HG03135 (cell line): ENCODE data around the gene LYL1.

Source experiments
- ATAC-seq: cut with Tn5 transposase; IDR thresholded peaks from one replicate; pipeline ENCODE4 v1.9.1; 2021; ENCODE audit warnings: mild to moderate bottlenecking, moderate library complexity; ENCODE audit not compliant: unreplicated experiment

LYL1 gene

DNA sequence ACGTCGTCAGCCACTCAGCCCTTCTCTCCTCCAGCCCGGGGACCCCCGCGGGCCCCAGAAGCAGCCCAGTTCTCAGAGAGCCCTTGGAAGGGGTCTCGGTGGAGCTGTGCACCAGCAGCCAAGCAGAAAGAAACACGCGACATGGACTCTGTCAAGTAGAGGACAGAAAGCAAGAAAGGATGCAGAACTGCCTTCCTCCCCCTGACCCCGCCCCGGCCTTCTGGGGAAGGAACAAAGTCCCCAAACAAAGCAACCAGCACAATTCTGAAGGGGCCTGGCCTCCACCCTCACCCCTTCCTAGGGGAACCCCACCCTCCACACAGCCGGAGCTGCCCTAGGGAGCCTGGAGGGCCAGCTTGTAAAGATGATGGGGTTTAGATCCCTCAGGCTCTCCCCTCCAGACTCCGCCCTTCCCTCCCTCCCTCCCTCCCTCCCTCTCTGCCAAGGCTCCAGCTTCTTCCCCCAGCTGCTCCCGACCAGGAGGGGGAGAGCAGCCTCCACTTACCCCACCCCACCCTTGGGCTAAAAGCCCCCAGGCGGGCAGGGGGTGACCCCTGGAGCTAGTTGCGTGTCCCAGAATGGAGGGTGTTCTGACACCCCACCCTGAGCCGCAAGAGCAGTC, 7.8 kb downstream of the LYL1 start:
- no peak for ATAC-seq

DNA sequence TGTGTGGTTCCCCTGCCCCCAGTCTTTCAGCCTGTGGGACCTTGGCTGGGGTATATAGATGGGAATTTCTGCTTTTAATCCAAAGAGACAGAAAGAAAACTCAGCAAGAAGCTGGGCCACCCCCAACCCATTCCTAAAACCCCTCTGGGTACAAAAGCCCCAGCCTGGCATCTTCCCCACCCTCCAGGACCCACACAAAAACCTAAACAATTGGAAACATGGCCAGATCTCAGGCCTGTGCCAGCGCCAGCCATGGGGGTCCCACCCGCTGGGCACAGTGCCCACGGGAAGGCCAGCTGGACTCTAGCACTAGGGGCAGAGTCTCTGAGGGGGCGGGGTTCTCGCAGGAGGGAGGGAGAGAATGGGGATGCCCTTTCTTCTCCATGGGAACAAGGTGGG, 8.6 kb downstream of the LYL1 start:
- ATAC-seq, result no peak

DNA sequence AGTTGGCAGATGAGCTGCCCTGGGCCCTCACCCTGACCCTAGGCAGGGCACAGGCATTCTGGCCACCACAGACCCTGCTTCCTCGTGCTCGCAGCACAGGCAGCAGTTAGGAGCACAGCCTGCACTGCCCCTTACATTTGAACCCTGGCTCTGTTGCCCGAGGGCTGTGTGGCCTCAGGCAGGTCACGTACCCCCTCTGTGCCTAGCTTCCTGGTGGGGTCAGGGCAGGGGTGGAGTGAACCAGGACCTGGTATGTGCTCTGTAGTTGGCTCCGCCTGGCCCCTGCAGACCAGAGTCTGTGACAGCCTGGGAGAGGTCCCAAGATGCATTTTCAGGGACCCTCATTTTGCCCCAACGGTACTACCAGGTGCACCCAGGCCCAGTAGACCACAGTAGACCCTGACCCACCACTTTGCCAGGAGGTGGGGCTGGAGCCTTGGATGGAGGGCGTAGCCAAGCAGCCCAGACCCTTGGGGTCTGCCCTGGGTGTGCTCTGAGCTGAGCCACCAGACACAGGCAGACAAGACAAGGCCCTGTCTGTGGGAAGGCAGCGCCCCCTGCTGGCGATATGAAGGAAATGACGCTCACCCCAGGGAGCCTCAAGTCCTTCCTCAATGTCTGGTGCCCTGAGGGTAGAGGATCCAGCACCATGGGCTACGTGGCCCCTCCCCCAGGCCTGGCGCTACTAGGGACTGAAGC, 9.1 kb downstream of the LYL1 start:
- ATAC-seq, result no peak

DNA sequence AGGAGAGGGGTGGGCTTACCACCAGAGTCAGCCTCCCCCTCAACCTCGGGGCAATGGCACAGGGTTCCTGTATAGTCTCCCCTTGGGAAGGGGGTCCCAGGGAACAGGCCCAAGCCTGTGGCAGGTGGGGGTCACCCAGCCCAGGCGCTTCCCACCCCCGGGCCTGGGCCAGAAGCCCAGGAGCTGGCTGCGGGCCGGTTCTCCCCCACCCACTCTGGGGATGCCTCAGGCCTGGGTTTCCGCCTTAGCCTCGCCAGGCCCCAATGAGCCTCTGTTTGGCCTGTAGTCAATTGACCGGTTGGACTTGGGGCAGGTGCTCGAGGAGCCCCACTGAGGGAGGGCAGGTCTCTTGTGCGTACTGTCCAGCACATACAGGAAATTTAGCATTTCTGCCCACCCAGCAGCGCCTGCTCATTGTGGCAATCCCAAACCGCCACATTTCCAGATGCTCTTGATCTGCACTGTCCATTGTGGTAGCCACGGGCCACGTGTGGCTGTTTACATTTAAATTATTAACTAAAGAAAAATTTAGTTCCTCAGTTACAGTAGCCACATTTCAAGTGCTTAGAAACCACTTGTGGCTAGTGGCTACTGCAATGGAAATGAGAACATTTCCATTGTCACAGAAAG, 9.9 kb downstream of the LYL1 start:
- ATAC-seq, result no peak

DNA sequence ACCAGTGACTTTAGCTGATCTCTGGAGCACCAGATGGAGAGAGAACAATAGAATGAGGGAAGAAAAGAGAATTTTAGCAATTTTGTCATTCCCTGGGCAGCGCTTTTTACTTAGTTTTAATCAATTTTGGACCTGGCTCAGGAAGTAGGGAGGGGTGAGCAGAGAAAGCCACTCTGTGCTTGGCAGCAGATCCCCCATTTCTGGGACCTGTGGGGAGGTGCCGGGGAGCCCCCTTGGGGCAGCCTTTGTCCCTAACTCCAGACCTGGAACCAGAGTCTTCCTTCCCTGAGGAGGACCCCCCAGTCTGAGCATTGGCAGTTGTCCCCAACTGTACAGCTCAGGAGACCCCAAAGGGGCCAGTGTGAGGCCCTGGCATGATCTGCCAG, 10.5 kb downstream of the LYL1 start:
- ATAC-seq, result no peak

DNA sequence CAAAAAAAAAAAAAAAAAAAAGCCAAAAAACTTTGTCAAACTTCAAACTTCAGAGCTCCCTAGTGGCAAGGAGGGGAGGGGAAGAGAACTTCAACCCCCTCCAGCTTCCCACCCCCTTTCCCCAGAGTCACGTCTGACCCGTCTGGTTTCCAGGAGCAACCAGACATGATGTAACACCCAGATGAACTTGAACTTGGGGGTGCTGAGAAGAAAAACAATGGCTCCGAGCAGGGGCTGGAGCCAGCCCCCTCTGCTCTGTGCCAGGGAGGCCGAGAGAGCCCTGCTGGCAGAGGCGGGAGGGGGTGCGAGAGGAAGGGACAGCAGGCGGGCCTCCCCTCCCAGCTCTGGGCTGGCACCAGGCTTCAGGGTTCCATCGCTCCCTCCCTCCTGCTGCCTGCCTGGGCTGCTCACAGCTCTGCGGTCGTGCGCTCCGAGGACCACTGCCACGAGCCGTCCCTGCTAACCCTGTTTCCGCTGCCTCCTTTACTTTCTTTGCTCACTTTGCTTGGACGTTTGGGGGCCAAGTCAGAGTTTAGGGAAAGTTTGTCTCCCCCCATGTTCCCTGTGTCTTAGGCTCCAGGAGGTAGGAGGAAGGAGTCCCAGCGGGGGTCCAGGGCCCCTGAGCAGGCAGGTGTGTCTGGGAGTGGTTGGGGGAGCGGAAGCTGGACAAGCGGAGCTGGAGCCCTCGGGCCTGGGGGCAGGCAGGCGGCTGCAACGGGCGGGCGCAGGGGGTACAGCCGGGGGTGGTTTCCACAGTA, 11.1 kb downstream of the LYL1 start:
- no peak for ATAC-seq

DNA sequence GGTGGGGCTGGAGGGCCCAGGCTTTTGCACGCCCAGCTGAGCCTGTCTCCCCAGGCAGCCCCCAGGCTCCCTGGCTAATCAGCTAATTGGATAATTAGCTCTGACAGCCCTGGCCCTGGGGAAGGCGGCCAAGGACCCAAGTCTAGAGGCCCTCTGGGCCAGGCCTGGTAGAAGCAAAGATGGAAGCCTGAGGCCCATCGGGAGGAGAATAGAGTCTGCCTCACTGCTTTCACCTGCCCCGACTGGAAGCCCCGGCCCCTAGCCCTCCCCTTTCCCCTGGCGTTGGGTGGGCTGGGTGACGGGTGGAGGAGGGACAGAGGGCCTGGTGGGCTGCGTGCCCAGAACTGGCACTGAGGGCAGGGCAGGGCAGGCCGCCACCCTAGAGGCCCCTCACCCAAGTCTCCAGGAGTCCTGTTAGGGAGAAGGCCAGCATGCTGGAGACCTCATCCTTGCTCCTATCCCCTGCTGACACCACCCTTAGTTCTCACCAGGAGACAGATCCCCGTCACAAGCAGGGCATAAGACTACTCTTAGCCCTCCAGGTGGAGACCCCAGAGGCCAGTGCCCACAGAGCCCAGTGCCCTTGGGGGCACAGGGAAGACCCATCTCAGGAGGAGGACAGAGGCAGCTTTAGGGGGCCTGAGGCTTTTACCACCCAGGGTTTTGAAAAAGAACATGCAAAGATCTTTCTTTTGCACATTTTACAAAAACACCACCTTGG, 12.0 kb downstream of the LYL1 start:
- ATAC-seq, result no peak

DNA sequence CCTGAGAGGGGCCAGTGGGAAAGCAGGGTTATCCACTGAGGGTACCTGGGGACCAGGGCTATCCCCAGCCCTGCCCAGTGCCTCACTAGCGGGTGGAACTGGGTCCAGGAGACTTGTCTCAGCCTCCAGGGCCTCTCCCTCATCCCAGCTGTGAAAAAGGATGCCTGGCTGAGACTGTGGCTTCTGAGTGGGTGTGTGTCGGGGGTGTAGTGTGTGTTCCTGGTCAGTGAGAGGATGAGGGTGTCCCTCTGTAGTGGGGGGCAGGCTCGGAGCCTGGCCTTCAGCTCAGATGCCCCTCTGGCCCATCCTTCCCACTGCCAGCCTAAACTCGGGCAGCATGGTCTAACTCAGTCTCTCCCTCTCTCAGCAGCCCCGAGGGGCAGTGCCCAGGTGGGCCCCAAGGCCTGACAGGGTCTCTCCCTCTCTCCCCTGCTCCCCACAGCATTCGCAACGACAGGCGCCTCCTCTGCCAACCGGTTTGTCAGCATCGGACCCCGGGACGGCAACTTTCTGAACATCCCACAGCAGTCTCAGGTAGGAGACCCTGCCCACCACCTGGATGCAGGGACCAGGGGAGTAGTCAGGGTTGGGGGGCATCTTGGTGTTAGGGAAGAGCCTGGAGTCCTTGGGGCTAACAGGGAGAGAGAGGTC, 12.7 kb downstream of the LYL1 start:
- ATAC-seq, result no peak

DNA sequence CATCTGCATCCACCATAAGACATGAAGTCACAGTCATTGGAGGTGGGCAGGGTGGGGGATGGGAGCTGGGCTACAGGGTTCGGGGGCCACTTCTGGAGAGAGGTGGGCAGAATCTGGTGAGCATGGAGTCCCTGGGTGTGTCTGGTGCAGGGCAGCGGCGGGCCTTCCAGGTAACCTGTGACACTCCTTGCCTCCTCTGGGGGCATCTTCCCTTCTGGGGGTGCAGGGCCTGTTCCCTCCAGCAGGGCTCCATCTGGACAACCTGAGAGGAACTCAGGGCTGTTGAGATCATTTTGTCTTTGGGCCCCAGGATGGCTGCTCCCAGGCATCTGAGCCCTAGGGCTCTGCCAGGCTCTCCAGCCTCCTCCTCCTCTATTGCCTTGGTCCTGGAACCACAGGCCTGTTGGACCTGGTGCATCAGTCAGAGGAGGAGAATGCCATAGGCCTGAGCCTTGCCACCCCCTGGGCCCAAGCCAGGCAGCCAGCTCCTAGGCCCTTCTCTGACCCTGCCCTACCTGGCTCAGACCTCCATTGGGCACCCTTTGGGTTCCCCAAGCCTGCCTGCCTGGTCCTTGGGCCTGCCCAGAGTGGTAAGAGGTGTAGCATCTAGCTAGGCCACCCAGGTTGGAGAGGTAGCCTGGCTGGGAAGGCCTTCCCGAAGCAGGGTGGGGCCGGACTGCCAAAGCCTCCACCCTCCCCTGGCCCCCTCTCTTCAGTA, 13.4 kb downstream of the LYL1 start:
- ATAC-seq, result no peak

DNA sequence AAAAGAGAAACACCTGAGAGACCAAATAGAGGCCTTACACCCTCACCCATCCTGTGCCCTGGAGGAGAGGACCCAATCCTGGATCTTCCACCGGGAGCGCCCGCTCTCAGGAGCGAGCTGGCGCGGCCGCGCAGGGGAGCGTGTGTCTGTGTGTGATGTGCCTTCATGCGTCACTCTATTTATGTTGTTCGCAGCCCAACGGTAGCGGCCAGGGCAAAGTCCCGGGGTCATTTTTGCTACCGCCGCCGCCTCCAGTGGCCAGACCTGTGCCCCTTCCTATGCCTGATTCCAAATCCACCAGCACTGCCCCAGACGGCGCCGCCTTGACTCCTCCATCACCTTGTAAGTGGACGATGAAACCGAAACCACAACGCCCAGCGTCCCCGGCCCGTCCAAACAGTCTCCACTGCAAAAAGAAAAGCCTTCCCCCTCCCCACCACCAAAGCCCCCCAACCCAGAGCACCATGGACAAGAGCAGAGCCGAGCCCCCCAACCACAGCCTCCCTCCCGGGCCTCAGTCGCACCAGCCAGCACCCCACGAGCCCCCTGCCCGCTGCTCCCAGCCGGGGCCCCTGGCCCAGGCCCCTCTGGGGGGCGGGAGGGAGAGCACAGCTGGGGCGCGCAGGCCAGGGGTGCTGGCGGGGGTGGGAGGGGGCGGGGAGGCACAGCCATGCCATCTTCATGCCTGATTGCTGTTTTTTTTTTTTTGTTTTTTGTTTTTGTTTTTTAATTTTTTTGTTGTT, 14.7 kb downstream of the LYL1 start:
- no peak for ATAC-seq

DNA sequence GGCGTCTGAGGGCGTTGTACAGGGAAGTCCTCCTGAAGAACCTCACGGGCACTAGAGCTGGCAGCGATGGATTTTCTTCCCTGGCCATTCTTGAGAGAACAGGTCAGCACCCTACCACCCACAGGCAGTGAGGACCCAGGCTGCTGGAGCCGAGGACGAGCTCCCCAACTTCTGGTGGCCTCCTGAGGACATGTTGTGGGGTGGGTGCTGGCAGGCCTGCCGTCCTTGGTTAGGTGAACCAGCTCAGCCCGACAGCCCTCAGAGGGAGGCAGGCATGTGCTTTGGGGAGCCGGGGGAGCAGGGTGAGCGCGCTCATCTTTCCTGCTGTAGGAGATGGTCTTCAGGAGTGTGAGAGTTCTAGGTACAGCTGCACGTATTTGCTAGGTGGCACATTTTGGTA, 15.4 kb downstream of the LYL1 start:
- ATAC-seq, result no peak

DNA sequence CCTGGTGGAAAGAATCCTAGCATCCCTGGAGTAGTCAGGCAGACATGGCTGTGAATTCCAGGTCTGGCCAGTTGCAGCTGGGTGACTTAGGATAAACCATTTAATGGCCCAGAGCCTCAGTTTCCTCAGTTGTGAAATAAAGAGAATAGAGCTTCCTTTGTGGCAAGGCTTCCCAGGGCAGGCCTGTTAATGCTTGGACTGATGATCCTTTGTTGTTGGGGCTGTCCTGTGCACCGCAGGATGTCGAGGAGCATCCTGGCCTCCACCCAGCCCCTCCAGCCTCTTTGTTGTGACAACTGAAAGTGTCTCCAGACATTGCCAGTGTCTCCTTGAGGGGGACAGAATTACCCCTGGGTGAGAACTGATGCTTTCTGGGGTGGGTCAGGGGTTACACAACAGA, 16.3 kb downstream of the LYL1 start:
- ATAC-seq, result no peak

DNA sequence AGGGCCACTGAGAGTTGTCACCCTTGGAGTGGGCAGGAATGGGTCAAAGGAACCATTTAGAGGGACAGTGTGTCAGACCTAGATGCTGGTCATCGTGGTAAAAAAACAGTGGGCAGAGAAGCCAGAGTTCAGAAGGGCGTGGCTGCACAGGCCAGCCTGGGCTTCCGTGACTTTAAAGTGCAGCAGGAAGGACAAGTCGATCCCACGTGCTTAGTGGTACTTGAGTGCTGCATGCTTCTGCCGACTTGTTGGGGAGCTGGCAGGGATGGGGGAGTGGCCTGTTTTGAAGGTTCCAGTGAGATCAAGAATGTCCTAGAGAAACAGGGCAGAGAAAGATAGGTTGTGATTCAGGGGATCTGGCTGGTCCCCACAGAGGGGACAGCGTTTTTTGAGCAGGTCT, 17.0 kb downstream of the LYL1 start:
- ATAC-seq, result no peak

DNA sequence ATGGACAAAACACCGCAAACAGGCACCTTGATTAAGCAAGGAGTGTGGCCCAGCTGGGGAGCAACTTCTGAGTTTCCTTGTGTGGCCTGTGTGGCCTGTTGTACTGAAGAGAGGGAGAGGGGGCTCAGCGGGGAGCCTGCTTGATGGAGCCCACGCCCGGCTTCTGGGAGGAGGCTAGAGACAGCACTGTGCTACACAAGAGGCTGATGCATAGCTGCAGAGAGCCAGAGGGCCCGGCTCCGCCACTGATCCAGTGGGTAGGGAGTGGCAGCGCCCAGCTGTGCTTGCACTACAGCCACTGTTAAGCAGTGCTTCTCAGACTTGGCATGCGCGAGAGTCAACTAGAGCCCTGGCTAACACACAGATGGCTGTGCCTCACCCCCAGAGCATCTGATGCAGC, 19.0 kb downstream of the LYL1 start:
- no peak for ATAC-seq

DNA sequence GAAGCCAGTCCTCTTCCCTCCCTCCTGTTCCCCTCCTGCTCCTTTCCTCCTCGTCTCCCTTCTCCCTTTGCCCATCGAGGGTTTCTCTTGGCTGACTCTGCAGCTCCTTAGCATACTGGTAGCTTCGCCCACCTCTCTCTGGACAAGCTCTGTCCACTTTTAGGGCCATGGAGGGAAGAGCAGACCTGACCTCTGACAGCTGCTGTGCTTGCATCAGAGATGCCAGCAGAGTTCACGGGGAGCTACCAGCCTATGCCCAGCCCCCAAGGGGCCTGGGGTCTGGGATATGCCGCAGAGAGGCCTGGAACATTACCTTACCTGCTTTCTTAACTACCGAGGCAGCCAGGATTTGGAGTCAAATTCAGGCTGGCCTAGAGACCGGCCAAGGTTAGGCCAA, 19.7 kb downstream of the LYL1 start:
- ATAC-seq, result no peak

DNA sequence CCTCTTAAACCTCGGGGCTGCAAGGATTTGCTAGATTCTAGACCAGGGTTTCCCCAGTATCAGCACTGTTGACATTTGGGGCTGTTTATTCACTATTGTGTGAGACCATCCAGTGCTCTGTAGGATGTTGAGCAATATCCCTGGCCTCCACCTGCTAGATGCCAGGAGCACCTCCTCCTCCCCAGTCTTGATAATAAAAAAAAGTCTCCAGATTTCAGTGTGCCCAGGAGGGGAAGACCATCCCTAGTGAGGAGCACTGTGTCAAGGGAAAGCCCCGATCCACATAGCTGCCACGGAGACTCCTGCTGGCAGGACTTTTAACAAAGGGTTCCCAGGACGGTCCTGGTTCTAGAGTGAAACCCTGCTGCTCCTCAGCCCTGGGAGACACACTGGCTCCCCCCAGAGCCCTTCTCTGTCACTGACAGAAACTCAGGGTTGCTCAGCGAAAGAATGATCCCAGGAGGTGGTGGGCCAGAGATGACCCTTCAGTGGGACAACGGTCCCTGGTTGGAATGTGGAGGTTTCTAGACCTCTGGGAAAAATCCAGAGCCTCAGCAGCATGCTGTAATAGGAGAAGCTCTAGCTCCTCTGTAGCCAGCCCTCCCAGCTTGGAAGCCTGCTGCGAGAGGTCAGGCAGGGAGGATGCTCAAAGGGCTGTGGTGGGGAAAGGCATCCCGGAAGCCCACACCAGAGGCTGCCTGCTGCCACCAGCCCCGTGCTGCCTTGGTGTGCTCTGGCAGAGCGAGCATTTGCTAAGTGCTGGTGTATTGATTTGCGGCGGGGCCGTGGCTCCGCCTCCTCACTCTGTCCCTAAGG, 20.3 kb downstream of the LYL1 start:
- ATAC-seq, result no peak

DNA sequence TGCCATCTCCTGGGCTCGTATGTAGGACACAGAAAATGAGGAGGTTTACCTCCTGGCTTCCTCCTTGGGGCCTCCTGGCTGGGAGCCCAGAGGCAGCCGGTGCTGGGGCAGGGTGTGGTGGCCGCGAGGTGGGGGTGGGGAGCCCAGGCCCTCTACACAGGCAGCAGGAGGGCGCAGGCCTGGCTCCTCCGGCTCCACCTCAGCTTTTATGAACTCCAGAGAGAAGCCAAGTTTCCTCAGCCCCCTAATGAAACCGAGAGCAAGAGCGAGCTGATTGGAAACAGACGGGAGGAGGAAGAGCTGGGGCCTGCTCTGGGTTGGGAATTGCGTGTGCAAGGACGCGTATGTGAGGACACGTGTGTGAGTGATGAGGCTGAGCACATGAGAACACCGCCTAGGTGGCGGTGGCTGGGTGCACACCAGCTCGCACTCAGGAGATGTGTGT, 23.1 kb downstream of the LYL1 start:
- no peak for ATAC-seq

DNA sequence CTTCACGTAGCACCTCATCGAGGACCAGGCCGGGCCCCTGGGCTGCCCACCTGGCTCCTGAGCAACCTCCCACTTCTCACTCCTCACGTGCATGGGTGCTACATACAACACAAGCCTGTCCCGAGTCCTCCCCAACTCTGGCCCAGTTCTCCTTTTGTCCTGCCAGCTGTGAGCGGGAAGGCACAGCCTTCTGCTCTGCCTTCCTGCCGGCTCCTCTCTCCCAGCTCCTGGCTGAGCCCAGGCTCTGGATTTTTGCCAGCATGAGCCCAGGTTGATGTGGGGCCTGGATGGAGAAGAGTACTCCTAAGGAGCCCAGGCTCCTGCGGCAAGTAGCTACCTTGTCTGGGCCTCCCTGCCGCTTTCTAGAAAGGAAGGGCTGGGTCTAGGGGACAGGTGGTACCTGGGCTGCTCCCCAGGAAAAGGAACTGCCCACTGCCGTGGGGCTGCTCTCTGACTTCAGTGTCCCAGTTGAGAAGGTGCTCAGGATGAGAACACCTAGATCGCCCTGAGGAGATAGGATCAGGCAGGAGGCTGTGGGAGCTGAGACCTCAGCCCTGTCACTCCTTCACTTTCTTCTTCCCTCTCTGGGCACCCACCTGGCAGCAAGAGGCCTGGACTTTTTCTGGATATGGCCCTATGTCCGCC, 23.6 kb downstream of the LYL1 start:
- ATAC-seq, result no peak
